GM12872 (cell line): ENCODE measurements around the gene SPP2.

Source experiments
- TF ChIP-seq, protein P1 (sequence below): IDR thresholded peaks from 3 replicates; pipeline ENCODE4 v1.5.1; 2011; ENCODE audit warnings: low read depth, mild to moderate bottlenecking, low read length, moderate library complexity; ENCODE audit not compliant: insufficient read depth

Gene SPP2

DNA sequence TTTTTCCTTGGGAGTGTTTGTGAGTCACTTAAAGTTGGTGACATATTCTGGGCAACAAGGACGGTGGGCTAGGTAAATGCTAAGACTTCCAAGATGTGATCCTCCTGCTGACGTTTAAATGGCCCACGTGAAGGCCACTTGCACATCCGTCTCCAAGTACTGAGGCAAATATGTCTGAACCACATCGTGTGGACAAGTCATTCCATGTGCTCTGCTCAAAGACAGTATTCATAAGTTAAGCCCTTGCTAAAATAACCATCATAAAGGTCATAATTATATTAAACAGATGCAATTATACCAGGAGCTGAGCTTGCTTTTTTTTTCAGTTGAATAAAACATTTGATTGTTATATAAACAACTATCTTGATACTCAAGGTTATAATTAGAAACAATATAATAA is 44.8 kb downstream of the SPP2 start:
- TF ChIP-seq, protein P1, sequence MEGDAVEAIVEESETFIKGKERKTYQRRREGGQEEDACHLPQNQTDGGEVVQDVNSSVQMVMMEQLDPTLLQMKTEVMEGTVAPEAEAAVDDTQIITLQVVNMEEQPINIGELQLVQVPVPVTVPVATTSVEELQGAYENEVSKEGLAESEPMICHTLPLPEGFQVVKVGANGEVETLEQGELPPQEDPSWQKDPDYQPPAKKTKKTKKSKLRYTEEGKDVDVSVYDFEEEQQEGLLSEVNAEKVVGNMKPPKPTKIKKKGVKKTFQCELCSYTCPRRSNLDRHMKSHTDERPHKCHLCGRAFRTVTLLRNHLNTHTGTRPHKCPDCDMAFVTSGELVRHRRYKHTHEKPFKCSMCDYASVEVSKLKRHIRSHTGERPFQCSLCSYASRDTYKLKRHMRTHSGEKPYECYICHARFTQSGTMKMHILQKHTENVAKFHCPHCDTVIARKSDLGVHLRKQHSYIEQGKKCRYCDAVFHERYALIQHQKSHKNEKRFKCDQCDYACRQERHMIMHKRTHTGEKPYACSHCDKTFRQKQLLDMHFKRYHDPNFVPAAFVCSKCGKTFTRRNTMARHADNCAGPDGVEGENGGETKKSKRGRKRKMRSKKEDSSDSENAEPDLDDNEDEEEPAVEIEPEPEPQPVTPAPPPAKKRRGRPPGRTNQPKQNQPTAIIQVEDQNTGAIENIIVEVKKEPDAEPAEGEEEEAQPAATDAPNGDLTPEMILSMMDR: no peak

DNA sequence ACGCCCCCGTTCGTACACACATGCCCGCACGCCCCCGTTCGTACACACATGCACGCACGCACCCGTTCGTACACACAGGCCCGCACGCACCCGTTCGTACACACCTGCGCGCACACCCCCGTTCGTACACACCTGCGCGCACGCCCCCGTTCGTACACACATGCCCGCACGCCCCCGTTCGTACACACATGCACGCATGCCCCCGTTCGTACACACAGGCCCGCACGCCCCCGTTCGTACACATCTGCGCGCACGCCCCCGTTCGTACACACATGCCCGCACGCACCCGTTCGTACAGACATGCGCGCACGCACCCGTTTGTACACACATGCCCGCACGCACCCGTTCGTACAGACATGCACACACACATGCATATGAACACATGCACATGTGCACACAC is 45.7 kb downstream of the SPP2 start:
- TF ChIP-seq, protein P1: no peak

DNA sequence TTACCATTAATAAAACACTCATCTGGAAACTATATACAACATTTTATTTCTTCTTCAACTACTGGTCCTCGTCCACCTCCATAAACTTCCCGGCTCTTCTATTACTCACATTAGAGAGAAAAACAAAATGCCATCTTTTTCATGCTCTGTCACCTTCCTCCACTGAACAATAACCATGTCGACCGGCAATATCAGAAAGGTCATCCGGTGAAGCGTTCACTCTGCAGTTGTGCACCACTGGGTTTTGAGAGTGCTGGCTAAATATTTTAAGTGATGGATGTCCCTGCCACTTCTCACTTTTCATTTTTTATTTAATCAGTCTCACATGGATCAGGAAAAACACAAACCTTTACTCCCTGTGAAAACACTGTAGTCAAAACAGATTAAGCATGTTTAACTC is 48.2 kb downstream of the SPP2 start:
- TF ChIP-seq, protein P1: no peak

DNA sequence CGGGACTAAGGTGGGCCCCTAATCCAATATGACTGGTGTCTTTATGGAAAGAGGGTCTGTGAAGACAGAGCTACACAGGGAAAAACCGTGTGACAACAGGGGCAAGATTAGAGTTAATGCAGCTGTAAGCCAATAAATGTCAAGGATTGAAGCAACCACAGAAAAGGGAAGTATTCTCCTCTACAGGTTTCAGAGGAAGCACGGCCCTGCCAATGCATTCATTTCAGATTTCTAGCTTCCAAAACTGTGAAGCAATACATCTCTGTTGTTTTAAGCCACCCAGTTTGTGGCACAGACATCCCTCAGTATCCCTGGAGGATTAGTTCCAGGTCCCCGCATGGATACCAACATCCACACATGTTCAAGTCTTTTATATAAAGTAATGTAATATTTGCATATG is 48.8 kb downstream of the SPP2 start:
- TF ChIP-seq, protein P1: no peak

DNA sequence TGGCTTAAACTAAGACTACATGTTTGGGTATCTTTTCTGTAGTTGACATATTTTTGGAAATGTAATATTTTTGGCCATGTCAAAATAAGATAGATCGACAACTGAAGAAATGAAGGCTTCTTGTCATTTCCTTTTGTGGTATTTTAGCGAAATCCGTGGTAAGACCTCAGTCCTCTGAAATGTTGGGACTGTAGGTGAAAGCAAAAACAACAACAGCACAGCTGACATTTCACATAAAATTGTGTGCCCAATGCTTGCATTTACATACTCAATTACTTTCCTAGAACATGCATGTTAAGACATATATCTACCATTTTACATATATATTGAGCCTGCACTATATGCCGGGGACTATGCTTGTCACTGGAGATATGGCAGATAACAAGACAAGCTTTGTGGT is 50.2 kb downstream of the SPP2 start:
- TF ChIP-seq, protein P1: no peak

DNA sequence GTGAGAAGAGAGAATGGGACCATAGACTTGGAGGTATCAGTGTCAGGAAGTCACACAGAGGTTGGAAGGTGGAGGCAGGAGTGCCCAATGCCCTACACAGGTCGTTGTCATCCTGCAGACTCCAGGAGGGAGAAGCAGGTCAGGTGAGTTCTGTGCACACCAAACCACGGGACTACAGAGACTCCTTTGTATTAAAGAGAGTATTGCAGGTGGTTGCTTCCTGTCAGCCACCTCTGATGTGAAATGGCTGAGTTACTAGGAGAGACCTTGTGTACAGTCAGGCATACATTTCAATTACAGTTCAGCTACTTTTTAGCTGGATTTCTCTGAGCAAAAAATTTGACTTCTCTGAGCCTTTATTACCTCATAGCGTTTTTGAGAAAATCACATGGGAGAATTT is 51.6 kb downstream of the SPP2 start:
- TF ChIP-seq, protein P1: no peak

DNA sequence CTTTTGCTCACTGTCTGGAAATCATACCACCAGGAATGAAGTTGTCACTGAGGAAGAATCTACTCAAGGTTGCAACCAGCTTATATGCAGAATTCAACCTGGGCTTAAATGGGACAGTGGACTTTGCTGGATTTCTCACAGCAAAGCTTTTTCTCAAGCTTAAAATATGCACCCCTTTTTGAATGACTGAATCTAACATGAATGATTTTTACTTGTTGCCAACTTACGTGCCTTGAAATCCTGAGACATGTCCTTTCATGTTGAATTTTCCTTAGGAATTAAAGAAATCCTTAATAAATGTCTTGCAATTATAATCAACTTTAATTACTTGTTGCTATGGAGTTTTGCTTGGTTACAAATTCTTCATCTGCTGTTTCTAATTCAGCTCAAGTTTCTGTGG is 57.4 kb downstream of the SPP2 start:
- TF ChIP-seq, protein P1: no peak

DNA sequence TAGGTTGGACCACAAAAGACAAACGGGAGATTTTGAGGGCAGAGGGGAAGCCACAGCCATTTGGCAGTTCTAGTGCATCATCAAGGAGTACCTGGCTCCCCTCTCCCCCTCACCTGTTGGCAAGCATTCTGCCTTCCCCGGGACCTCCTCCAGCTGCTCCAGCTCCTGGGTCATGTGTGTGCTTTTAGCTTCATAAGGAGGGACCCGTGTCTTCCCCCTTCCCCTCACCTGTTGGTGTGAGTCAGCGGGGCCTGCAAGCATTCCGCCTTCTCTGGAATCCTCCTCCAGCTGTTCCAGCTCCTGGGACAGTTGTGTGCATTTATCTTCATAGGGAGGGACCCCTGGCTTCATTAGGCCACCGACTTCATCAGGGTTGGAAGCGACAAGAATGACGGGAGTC is 58.8 kb downstream of the SPP2 start:
- TF ChIP-seq, protein P1: no peak
